DLD1 (cell line): ENCODE data around the gene HDAC4.

ENCODE experiments used
- in situ Hi-C: cut with HindIII; loops from 2 replicates; pipeline ENCODE4 v1.10.0; 2017; ENCODE audit warnings: low sequenced_read_pairs

The HDAC4 gene

DNA sequence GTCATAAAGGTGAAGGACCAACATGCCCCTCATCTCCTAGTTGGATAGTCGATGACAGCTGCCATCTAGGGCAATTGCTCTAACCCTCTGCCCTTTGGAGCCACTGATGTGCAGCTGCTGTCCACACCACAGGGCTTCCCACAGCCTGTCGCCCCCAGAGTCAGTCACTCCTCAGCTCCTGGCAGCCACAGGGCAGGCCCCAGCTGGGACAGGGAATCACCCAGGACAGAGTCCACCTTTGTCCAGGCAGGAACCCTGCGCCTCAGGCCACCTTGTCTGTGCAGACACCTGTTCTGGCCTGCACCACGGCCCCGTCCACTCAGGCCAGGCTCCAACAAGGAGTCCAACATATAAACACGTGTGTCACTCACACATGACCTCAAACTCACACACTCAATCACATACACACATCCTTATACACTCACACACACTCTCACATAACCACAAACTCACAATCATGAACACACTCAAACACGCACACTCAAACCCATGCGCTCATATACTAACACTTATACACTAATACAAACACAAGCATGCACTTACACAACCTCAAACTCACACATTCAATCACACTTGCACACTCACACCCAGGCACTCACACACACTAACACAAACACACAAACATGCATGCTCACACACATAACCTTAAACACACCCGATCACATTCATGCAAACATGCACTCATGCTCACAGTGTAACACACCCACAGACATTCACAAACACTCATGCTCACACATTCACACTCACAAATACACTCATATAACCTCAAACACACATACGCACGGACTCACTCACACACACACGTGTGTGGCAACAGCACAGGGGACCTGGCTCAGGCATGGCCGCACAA, 29.7 kb downstream of the HDAC4 start:
- in situ Hi-C loops: no loop called here

DNA sequence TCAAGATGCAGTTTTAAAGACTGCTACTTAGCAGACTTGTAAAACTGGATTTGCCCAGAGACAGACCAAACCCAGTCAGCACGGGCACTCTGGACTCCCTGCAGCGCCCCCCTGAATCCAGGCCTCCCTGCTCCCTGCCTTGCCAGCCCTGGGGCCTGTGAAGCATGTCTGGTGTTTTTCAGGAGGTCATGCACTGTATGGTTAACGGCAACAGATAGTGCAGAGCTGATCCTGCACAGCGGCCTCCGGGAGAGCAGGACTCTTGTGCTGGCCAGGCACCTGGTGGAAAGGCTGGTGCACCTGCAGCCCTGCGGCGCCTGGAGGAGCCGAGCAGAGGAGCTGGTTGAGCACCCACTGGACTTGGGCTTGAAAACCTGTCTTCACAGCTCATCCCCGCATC, 30.4 kb downstream of the HDAC4 start:
- in situ Hi-C loops: no loop called here

DNA sequence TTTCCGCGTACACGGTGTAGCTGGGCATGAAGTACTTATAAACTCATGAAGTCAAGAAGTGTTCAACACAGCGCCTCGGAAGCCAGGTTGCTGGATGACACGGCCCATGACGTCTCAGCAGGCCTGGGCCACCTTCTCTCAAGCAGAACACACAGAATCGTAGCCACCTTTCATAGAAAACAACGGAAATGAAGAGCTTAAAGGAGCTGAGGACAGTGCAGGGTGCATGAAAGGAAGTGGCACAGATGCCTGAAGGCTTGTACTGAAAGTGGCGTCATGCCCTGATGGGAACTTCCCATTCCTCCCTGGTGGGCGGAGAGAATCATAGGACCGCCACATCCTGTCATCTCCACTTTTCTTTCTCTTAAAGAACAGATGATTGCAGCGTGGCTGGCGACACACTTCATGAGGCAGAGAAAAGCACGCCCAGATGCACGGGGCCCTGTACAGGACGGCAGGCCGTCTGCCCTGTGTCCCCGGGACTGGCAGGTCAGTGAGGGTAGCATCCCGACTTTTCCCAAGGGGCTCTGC, 31.1 kb downstream of the HDAC4 start:
- in situ Hi-C loops: no loop called here

DNA sequence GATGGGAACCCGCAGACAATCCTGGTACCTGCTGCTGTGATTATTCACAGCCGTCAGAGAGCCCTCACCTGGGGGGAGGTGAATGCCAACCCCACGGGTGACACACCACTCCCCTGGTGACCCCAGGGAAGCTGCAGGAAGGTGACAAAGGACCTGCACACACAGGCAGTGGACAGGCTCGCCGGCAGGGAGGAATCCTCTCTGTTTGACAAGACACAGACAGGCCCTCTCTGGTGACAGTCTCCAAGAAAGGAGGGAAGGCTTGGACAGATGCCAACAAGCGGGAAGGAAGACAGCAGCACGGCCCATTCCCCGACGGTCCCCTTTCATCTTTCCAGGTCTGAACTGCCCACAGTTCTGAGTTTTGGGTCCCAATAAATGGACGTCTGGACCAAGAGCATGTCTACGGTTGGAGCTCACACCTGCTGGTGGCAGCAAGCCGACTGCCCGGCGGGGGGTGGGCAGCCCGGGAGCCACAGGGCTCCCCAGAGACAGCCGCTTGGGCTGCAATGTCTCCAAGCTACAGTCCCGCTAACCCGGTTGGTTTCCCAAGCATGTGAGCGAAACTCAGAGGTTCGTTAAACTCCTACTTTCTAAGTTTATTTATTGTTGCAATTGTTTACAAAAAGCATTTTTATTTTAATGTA, 31.8 kb downstream of the HDAC4 start:
- in situ Hi-C loops: no loop called here

DNA sequence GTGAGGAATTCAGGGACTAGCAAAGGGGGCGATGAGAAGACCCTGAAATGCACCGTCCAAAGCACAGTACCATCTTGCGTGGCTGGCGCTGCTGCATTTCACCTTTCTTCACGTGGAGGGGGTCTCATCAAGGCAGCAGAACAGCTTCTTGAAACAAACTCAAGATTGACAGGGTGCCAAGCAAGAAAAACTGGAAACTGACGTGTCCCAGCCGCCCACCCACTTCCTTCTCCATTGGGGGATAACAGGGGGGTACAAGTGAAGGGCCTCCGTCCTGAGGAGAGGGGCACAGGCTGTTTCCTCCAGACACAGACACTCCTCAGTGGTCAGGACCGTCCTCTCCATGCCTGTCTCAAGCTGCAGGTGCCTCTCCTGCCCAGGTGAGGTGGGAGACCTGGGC, 32.5 kb downstream of the HDAC4 start:
- in situ Hi-C loops: no loop called here

DNA sequence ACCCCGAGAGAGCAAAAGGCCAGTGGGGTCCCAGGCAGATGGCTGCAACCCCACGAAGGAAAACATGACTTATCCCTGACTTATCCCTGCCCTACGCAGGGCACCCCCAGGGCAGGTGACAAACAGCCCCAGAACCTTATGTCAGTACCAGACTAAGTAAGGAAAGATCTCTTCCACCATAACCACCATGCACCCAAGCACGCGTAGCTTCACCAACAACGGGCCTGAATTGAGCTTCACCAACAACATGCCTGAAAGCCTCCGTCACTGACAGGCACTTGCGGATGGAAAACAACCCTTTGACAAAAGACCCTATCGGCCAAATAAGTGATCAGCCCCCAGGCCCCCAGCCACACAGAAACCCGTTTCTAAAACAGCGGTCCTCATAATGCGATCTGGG, 34.1 kb downstream of the HDAC4 start:
- in situ Hi-C loops: no loop called here

DNA sequence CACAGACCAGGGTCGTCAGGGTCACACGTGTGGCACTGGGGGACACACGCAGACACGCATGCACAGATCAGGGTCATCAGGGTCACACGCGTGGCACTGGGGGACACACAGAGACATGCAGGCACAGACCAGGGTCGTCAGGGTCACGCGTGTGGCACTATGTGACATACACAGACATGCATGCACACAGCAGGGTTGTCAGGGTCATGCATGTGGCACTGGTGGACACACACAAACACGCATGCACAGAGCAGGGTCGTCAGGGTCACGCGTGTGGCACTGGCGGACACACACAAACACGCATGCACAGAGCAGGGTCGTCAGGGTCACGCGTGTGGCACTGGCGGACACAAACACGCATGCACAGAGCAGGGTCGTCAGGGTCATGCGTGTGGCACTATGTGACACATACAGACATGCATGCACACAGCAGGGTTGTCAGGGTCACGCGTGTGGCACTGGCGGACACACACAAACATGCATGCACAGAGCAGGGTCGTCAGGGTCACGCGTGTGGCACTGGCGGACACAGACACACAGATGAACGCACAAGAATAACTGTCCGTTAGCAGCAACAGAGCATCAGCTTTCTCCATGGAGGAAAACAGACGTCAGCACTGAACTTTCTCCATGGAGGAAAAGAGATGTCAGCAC, 34.9 kb downstream of the HDAC4 start:
- in situ Hi-C loops: no loop called here

DNA sequence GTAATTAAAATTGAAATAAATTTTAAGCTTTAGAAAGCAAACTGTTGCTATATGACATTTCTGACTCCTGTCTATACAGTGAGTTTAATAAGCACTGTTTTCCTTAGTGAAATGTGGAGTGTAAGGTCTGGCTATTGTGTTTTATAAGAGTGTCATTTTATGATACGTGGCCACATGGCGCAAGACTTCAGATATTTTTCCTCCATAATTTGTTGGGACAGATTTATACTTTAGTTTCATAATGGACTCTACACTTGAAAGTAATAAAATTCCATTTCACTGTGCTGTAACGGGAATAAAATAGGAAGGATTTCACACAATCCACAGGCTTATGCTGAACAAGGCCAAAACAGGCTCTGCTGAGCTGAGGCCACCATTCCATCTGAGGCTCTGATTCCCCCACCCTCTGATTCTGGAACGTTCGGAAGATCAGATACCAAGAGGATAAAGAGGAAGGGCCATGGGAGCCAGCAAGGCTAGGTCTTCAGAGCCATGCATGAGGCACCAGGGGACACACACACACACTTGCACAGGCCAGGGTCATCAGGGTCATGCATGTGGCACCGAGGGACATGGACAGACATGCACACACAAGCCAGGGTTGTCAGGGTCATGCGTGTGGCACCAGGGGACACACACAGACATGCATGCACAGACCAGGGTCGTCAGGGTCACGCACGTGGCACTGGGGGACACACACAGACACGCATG, 35.6 kb downstream of the HDAC4 start:
- in situ Hi-C loops: no loop called here

DNA sequence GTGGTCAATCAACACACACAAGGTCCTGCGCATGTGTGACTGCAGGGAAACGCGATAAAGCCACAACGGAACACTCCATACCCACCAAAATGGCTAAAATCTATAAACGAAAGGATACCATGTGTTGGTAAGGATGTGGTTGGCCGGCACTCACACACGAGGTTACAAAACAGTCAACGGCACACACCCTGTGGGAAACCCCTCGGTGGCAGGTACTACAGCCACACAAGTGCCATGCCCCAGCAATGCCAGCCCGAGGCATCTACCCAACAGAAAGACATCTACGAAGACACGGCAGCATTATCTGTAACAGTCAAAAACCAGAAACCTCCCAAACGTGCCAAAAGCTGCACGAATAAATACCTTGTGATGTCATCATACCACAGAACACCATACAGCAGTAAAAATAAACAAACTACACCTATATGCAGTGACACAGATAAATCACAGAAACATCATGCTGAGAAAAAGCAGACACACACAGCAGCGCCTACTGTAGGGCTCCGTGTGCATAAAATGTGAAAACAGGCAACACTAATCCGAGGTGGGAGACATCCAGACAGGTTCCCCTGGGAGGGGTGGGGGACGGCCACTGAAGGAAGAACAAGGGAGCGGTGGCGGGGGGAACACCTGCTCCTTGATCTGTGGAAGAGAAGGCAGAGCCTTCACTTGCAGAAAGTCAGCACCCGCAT, 36.7 kb downstream of the HDAC4 start:
- in situ Hi-C loops: no loop called here

DNA sequence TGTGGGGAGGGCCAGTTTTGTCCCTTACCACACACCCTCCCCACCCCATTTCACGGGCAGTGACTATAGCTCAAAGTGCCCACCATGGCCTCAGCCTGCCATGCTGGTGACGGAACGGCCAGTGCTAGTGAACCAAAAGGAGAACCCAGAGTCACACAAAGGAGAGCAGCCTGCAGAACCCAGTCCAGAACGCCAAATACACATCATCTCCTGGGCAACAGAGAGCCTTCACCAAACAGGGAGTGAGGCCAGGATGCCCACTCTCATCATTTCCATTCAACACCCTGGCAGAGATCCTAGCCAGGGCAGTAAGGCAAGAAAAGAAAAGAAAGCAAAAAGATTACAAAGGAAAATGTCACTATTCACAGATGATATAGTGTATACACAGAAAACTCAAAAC, 38.3 kb downstream of the HDAC4 start:
- in situ Hi-C loops: no loop called here

DNA sequence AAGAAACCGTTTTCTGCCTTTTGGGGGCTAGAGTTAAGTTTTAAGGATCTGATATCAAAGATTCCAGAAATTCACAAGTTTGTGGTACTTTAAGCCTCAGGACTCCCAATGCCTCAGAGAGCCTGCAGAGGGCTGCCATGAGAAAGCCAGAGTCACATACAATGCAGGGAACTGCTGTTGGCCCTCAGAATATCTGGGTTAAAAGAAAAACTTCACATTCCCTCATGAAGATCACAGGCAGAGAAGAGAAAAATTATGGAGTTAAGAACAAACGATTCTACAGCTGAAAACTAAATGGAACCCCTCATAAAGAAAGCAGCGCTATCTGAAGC, 39.5 kb downstream of the HDAC4 start:
- in situ Hi-C loops: no loop called here

DNA sequence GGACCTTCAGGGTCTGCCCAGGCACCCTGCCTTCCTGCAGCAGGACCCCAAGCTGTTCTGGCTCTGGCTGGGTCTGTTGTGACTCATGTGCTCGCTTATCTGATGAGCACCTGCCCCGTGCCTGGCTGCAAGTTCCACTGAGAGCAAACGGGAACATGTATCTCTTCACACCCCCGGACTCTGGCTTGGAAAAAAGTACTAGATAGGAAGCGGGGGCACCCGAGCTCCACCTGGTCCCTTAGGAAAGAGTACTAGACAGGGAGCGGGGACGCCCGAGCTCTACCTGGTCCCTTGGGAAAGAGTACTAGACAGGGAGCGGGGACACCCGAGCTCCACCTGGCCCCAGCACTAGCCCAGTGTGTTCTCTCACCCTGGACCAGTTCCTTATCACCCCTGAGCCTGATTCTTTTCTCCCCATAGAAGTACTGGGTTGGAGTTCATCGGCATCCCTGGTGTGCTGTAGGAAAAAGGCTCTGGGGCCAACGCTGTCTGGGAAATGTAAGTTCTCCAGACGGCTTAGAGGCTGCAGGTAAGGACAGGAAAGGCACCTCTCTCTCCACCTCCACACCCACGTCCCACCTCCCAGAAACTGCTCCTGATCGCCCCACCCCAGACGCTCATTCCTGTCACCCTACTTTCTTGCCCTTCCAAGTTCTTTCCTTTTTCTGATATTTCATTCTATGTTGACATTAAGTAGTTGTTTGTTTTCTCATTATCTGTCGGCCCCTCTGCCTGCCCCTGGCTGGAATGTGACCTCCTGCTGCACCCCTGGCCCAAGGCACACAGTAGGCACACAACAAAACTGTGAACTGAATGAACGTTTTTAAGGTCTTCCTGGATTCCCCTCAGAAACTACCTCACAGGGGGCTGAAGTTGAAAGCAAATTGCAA, 40.2 kb downstream of the HDAC4 start:
- in situ Hi-C loops: no loop called here

DNA sequence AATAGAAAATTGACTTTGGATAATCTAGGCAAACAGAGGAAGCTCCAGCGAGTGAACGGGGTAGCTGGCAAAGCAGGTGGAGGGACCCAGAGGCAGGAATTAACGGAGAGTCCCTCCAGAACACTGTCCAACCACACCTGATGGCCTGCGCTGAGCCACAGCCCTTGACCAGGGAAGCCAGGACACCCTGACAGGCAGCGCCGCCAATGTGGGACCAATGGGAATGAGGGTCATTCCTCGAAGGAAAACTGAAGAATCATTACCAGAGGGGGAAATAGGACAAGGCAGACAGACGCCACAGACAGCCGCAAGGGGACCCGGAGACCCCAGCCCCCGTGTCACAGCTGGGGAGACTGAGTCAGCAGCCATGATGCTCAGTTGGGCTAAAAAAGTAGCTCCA, 40.8 kb downstream of the HDAC4 start:
- in situ Hi-C loops: no loop called here

DNA sequence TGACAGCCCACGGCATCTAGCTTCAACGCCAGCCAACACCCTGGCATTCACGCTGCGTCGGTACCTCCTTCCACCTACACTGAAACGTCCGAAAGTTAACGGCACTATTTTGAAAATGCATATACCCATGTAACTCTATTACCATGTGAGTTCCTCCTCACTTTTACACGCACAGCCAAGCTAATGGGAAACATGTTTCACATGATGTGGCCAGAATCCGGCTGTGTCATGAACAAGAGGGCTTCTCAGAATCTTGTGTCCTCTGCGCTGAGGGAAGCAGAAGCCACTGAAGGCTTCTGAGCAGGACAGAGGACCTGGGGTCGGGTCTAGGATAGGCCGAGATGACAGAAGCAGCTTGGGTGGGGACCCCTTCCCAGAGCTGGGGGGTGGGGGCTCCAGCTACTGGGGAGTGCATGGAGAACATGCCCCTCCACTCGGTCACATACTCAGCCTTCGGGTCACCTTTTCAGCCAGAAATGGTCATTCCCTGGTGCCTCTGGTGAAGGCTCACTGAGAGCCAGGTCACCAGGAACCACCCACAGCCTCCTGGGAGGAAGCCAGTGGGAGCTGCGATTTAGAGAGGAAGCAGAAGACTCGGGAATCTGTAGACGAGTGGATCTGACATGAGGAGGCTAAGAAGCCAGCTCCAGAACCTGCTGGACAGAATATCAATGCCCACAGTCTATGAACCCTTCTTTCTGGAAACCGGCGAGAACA, 41.5 kb downstream of the HDAC4 start:
- in situ Hi-C loops: loop anchor here (10.0 kb wide), 2 partner anchors 55 to 185 kb away; no protein-coding TSS in a partner anchor

DNA sequence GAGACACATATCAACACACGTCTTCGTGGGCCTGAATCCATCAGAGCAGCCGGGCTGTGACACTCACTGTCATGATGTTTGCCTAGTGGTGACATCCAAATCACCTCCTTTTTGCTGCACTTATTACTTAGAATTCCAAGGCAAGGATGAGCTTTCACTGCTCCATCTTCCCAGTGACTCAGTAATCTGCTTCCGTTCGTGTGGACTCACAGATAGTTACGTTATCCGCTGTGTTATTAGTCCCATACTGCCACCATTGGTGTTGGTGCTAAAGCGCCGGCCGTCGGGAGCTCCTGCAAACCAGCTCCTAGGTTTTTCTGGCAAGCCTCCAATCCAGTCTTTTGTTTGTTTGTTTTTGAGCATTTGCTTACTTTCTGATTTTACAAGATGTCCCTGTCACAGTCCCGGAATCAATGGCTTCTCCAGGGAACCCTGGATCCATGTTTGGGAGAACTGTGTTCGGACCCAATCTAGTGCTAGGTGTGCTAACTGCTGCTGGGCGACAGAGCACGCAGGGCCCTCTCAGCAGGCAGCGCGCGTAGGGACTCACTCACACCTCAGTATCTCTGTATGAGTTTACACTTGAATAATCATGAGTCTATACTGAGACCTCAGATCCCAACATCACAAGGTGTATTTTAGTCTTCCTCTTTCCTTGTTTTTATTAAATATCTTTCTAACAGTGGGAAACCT, 42.6 kb downstream of the HDAC4 start:
- in situ Hi-C loops: loop anchor here (10.0 kb wide), 2 partner anchors 57 to 187 kb away; no protein-coding TSS in a partner anchor

DNA sequence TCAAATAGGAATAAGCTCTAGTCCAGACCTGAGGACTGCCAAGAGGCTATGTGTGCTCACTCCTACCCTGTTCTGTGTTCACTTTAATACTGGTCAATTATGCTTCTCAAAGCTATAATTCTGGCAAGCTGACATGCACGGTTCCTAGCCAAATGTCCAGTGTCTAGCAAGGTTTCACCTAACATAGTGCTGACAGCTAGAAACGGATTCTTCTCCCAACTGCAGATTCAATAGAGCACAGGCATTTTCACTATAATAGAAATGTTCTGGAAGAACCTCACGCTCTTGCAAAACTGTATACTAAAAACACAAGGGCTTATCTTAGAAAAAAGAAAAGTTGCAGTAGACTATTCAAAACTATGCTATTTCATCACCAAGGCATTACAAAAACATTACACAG, 45.1 kb downstream of the HDAC4 start:
- in situ Hi-C loops: loop anchor here (10.0 kb wide), 2 partner anchors 59 to 189 kb away; no protein-coding TSS in a partner anchor

DNA sequence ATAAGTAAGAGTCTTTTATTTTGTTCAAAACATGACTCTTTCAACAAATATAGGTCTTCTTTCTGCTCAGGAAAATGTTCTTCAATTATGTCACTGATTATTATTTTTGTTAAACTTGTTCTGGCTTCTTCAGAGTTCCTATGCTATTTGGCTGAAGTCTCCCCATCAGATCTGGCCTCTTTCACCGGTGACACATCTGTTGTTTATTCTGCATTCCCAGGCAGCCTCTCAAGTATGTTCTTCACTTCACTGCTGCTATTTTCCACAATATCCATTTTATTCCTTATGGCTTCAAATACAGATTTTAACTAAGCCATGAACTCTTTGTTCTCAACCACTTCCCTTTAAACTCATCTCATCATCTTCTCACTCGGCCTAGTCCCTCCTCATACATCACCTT, 45.7 kb downstream of the HDAC4 start:
- in situ Hi-C loops: loop anchor here (10.0 kb wide), 2 partner anchors 60 to 190 kb away; no protein-coding TSS in a partner anchor

DNA sequence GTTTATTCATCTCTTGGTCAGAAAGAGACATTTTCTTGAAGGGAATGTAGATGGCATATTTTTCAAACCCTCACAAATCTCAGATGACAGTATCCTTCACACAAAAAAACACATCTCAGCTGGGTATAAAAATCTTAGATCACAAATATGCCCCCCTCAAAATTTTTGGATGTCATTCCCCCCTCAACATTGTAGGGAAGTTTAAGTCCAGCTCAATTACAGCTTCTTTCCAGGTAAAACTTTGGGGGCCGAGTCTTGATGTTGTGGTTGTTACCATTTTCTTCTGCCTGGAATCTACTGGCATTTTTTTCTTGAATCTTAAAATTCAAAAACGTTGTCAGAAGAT, 46.1 kb downstream of the HDAC4 start:
- in situ Hi-C loops: loop anchor here (10.0 kb wide), 2 partner anchors 60 to 190 kb away; no protein-coding TSS in a partner anchor
